ENCODE measurements around the gene PKMYT1. TPM values are rescaled to one million over a fixed set of nuclear protein-coding genes. Genes with fewer than 3 reads are reported as not detected.
A peak's percentile ranks its signal among the peaks of the same experiment; 100 is the strongest.

The PKMYT1 gene
- total and polyA plus RNA-seq, 9 of the 15 experiments (the other 6 are each of a cell fraction or from before 2014, with no cell fraction given), result 8.7 to 201 (median 37.8) TPM

GRCh38 chr16:3007957-3008689, 27.9 kb upstream of the PKMYT1 start (continued):
- TF ChIP-seq, protein P1, sequence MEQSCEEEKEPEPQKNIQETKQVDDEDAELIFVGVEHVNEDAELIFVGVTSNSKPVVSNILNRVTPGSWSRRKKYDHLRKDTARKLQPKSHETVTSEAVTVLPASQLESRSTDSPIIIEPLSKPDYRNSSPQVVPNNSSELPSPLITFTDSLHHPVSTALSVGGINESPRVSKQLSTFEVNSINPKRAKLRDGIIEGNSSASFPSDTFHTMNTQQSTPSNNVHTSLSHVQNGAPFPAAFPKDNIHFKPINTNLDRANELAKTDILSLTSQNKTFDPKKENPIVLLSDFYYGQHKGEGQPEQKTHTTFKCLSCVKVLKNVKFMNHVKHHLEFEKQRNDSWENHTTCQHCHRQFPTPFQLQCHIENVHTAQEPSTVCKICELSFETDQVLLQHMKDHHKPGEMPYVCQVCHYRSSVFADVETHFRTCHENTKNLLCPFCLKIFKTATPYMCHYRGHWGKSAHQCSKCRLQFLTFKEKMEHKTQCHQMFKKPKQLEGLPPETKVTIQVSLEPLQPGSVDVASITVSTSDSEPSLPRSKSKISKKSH (CRISPR knock-in tag; IDR thresholded peaks at IDR 0.05), result no peak
- no peak for TF ChIP-seq XRCC4 (IDR thresholded peaks at IDR 0.05; ENCODE audit: extremely low read depth, insufficient read depth, insufficient read length)
- no peak for TF ChIP-seq ZNF644 (tag; IDR thresholded peaks at IDR 0.05; ENCODE audit: low read depth)
- no peak for TF ChIP-seq KDM2B (CRISPR knock-in tag; IDR thresholded peaks at IDR 0.05)
- no peak for TF ChIP-seq ZNF217 (CRISPR knock-in tag; IDR thresholded peaks at IDR 0.05)
- TF ChIP-seq EGR1 (conservative IDR thresholded peaks at IDR 0.05), result peak; percentile 95
- TF ChIP-seq, protein P2, sequence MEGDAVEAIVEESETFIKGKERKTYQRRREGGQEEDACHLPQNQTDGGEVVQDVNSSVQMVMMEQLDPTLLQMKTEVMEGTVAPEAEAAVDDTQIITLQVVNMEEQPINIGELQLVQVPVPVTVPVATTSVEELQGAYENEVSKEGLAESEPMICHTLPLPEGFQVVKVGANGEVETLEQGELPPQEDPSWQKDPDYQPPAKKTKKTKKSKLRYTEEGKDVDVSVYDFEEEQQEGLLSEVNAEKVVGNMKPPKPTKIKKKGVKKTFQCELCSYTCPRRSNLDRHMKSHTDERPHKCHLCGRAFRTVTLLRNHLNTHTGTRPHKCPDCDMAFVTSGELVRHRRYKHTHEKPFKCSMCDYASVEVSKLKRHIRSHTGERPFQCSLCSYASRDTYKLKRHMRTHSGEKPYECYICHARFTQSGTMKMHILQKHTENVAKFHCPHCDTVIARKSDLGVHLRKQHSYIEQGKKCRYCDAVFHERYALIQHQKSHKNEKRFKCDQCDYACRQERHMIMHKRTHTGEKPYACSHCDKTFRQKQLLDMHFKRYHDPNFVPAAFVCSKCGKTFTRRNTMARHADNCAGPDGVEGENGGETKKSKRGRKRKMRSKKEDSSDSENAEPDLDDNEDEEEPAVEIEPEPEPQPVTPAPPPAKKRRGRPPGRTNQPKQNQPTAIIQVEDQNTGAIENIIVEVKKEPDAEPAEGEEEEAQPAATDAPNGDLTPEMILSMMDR (IDR thresholded peaks at IDR 0.05 in 2 of 3, conservative IDR thresholded peaks at IDR 0.05 in 1 of 3; ENCODE audit: insufficient read depth in 2 of 3, low read depth in 1 of 3, low read length in 3 of 3), result no peak
- no peak for TF ChIP-seq HMG20A (CRISPR knock-in tag; conservative IDR thresholded peaks at IDR 0.05)
- peak in 1 of 2 experiments; percentile 29 for TF ChIP-seq E2F6 (IDR thresholded peaks at IDR 0.05; ENCODE audit: borderline replicate concordance in 1 of 2, extremely low read depth in 1 of 2, insufficient read depth in 1 of 2, insufficient read length in 1 of 2, low read depth in 1 of 2, low read length in 1 of 2, poor library complexity in 1 of 2, severe bottlenecking in 1 of 2)
- no peak for TF ChIP-seq MITF (IDR thresholded peaks at IDR 0.05)
- no peak for TF ChIP-seq CBFB (CRISPR knock-in tag; IDR thresholded peaks at IDR 0.05)
- no peak for TF ChIP-seq ZNF77 (CRISPR knock-in tag; IDR thresholded peaks at IDR 0.05)
- peak; percentile 34; the same call in 1 of the 2 replicates for TF ChIP-seq HES1 (IDR thresholded peaks at IDR 0.05; ENCODE audit: low read depth)
- TF ChIP-seq, protein P3, sequence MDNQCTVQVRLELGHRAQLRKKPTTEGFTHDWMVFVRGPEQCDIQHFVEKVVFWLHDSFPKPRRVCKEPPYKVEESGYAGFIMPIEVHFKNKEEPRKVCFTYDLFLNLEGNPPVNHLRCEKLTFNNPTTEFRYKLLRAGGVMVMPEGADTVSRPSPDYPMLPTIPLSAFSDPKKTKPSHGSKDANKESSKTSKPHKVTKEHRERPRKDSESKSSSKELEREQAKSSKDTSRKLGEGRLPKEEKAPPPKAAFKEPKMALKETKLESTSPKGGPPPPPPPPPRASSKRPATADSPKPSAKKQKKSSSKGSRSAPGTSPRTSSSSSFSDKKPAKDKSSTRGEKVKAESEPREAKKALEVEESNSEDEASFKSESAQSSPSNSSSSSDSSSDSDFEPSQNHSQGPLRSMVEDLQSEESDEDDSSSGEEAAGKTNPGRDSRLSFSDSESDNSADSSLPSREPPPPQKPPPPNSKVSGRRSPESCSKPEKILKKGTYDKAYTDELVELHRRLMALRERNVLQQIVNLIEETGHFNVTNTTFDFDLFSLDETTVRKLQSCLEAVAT (IDR thresholded peaks at IDR 0.05), result peak; percentile 57 to 68; a peak in 2 of 4 replicates
- TF ChIP-seq SPI1 (IDR thresholded peaks at IDR 0.05; ENCODE audit: borderline replicate concordance, low read depth, low read length), result peak; percentile 80
